Measurements from ENCODE around the gene NDUFA12.

Gene NDUFA12

GRCh38 chr12:94930216-94930654, 73.3 kb downstream of the NDUFA12 start:
- ATAC-seq = no peak

GRCh38 chr12:94929780-94930179, 73.7 kb downstream of the NDUFA12 start:
- peaks cover 19% of the 10 kb centered on the region for H3K27me3 Mint-ChIP-seq
- no peaks in the 10 kb centered on the region for H3K9me3 Mint-ChIP-seq
- H3K4me1 Mint-ChIP-seq = no peaks in the 10 kb centered on the region
- no peak overlapping the region for H3K4me3 Mint-ChIP-seq
- DNase-seq (no peak), ATAC-seq (no peak)
- no peak overlapping the region for H3K27ac Mint-ChIP-seq

More at GRCh38 chr12:94930216-94930654, 73.3 kb downstream of the NDUFA12 start:
- Mint-ChIP-seq H3K4me1 (no peaks in the 10 kb centered on the region), H3K27me3 (peaks cover 19% of the 10 kb centered on the region), H3K9me3 (no peaks in the 10 kb centered on the region), H3K4me3 (no peak overlapping the region), H3K27ac (peak overlapping the region in 1 of 2 donors; percentile 4)
- no peak for DNase-seq

- Mint-ChIP-seq H3K27me3 (peaks cover 9% of the 10 kb centered on the region), H3K4me1 (no peaks in the 10 kb centered on the region), H3K9me3 (no peaks in the 10 kb centered on the region), H3K27ac (no peak overlapping the region), H3K4me3 (no peak overlapping the region)
- DNase-seq (no peak), ATAC-seq (no peak)
Measured at GRCh38 chr12:94925729-94926128, 77.8 kb downstream of the NDUFA12 start.

GRCh38 chr12:94925206-94925605, 78.3 kb downstream of the NDUFA12 start:
- no peaks in the 10 kb centered on the region for H3K4me1 Mint-ChIP-seq
- DNase-seq (no peak), ATAC-seq (no peak)
- H3K4me3 Mint-ChIP-seq = no peak overlapping the region
- H3K27me3 Mint-ChIP-seq = peaks cover 4% of the 10 kb centered on the region
- H3K9me3 Mint-ChIP-seq = no peaks in the 10 kb centered on the region
- no peak overlapping the region for H3K27ac Mint-ChIP-seq

GRCh38 chr12:94922561-94922960, 80.9 kb downstream of the NDUFA12 start:
- no peak for DNase-seq
- Mint-ChIP-seq H3K27me3 (no peaks in the 10 kb centered on the region), H3K4me1 (no peaks in the 10 kb centered on the region), H3K4me3 (no peak overlapping the region), H3K27ac (peak overlapping the region in 1 of 2 donors; percentile 16), H3K9me3 (no peaks in the 10 kb centered on the region)
- ATAC-seq = no peak
